HG02588 (cell line): ENCODE results near the gene FMN1.
"Not testable (repeated sequence)": the region's sequence is repeated elsewhere in the genome, so short reads cannot be mapped to it uniquely, and the experiment has no call there.

Experiments used
- ATAC-seq: cut with Tn5 transposase; IDR thresholded peaks from one replicate; pipeline ENCODE4 v1.9.1; 2021; ENCODE audit warnings: mild to moderate bottlenecking, moderate library complexity; ENCODE audit not compliant: unreplicated experiment

Gene FMN1

GRCh38 chr15:32983679-32984078 lies 210.8 kb downstream of the FMN1 start:
- no peak for ATAC-seq

- no peak for ATAC-seq
Observed at GRCh38 chr15:32982001-32982400, 212.5 kb downstream of the FMN1 start.

GRCh38 chr15:32981536-32981935 lies 213.0 kb downstream of the FMN1 start:
- ATAC-seq = no peak

GRCh38 chr15:32979710-32980109 lies 214.8 kb downstream of the FMN1 start:
- no peak for ATAC-seq

- no peak for ATAC-seq
Observed at GRCh38 chr15:32977506-32977905, 217.0 kb downstream of the FMN1 start.

GRCh38 chr15:32974691-32975090 lies 219.8 kb downstream of the FMN1 start:
- no peak for ATAC-seq

GRCh38 chr15:32972686-32973085 lies 221.8 kb downstream of the FMN1 start:
- no peak for ATAC-seq

- ATAC-seq = no peak
Observed at GRCh38 chr15:32970847-32971246, 223.7 kb downstream of the FMN1 start.

- ATAC-seq = no peak
Observed at GRCh38 chr15:32967521-32967920, 227.0 kb downstream of the FMN1 start.

GRCh38 chr15:32966512-32966911 lies 228.0 kb downstream of the FMN1 start:
- no peak for ATAC-seq

GRCh38 chr15:32965897-32966296 lies 228.6 kb downstream of the FMN1 start:
- ATAC-seq = no peak

GRCh38 chr15:32959077-32959476 lies 235.4 kb downstream of the FMN1 start:
- ATAC-seq = no peak

GRCh38 chr15:32957219-32957618 lies 237.3 kb downstream of the FMN1 start:
- ATAC-seq = no peak

- no peak for ATAC-seq
Observed at GRCh38 chr15:32956711-32957110, 237.8 kb downstream of the FMN1 start.

- no peak for ATAC-seq
Observed at GRCh38 chr15:32956006-32956405, 238.5 kb downstream of the FMN1 start.

GRCh38 chr15:32953533-32953910 lies 241.0 kb downstream of the FMN1 start:
- no peak for ATAC-seq

- no peak for ATAC-seq
Observed at GRCh38 chr15:32952901-32953532, 241.5 kb downstream of the FMN1 start.

GRCh38 chr15:32951736-32952464 lies 242.6 kb downstream of the FMN1 start:
- ATAC-seq = no peak

GRCh38 chr15:32950051-32950450 lies 244.5 kb downstream of the FMN1 start:
- ATAC-seq = not testable (repeated sequence)

GRCh38 chr15:32946210-32946609 lies 248.3 kb downstream of the FMN1 start:
- ATAC-seq = no peak

GRCh38 chr15:32944431-32944830 lies 250.1 kb downstream of the FMN1 start:
- ATAC-seq = no peak

- no peak for ATAC-seq
Observed at GRCh38 chr15:32943711-32944110, 250.8 kb downstream of the FMN1 start.

GRCh38 chr15:32942401-32942841 lies 252.1 kb downstream of the FMN1 start:
- no peak for ATAC-seq
